Measurements from ENCODE around the gene GSG1L.

DNA sequence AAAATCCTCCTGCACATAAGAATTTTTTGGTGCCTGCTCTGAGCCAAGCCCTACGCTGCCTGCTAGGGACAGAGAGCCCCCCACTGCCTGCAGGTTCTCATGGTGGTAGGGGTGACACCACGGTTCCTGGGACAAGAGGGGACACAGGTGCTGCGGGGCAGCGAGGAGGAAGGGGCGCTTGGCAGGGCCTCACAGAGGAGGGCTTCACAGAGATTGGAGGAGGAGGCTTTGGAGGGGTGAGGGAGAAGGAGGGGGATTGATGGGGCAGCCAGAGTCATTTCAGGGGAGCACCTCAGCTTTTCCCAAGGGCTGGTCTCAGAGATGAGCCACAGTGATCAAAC is 29.8 kb upstream of the GSG1L start:
- TF ChIP-seq ZNF850 (CRISPR knock-in tag; conservative IDR thresholded peaks at IDR 0.05) (no peak), ZNF350 (CRISPR knock-in tag; IDR thresholded peaks at IDR 0.05; ENCODE audit: borderline replicate concordance, low read depth) (no peak), MYNN (CRISPR knock-in tag; IDR thresholded peaks at IDR 0.05; ENCODE audit: low read depth) (no peak), SP2 (CRISPR knock-in tag; IDR thresholded peaks at IDR 0.05) (no peak), FLYWCH1 (CRISPR knock-in tag; IDR thresholded peaks at IDR 0.05) (no peak), IRF1 (CRISPR knock-in tag; IDR thresholded peaks at IDR 0.05; ENCODE audit: low read depth) (no peak), ARNT (IDR thresholded peaks at IDR 0.05) (no peak)

All from HepG2 (cell line).